Vagina (tissue), 2 donors: ENCODE data around the gene GPR87. TPM values are rescaled to one million over a fixed set of nuclear protein-coding genes. Genes with fewer than 3 reads are reported as not detected.

Source experiments
- DNase-seq, 2 donors: peaks; one replicate each; pipeline ENCODE4 v3.0.0-alpha.2; 2017; ENCODE audit errors: extremely low spot score in 2 of 2
- H3K27ac ChIP-seq: fragments of 200-600 bp; sonication (generic); one replicate; pipeline ENCODE4 v1.5.1; 2019
- H3K27me3 ChIP-seq: fragments of 200-600 bp; sonication (generic); one replicate; pipeline ENCODE4 v1.5.1; 2019
- H3K36me3 ChIP-seq, 2 donors: fragments of 200-600 bp; sonication (generic); one replicate each; pipeline ENCODE4 v1.5.1; 2017 to 2019
- H3K4me1 ChIP-seq: fragments of 200-600 bp; sonication (generic); one replicate; pipeline ENCODE4 v1.5.1; 2019
- H3K4me3 ChIP-seq, 2 donors: fragments of 200-600 bp; sonication (generic); 1 replicate in 1 of 2; 2 replicates in 1 of 2; pipeline ENCODE4 v1.5.1; 2016 to 2019
- H3K9me3 ChIP-seq: fragments of 200-600 bp; sonication (generic); one replicate; pipeline ENCODE4 v1.5.1; 2019
- POLR2A ChIP-seq, 2 donors: fragments of 450-650 bp; IDR thresholded peaks; one replicate each; pipeline ENCODE4 v1.6.1; 2017; ENCODE audit warnings: antibody characterized with exemption in 2 of 2, mild to moderate bottlenecking in 2 of 2, moderate library complexity in 2 of 2
- POLR2AphosphoS5 ChIP-seq, 2 donors: sonication (generic); formaldehyde crosslinking; IDR thresholded peaks; one replicate each; pipeline ENCODE4 v1.9.0; 2017; ENCODE audit warnings: antibody characterized with exemption in 2 of 2, mild to moderate bottlenecking in 2 of 2, low read depth in 1 of 2; ENCODE audit not compliant: insufficient read depth in 1 of 2
- intact Hi-C: fragments of 100-400 bp; cut with DNase I; formaldehyde crosslinking; loops from one replicate; pipeline ENCODE4 v1.15.1; 2023
- total RNA-seq: library from RNA; depleted of rRNA; stranded (reverse); fragments of >200 nt; gene quantifications from one replicate; pipeline ENCODE4 v1.2.3, GENCODE V29; 2016
- TF ChIP-seq, protein P1 (sequence below), 3 experiments: fragments of 450-650 bp in 2 of 3; fragments of 200-600 bp in 1 of 3; sonication (generic) in 1 of 3; IDR thresholded peaks; one replicate each; pipeline ENCODE4 v1.5.1; 2017 to 2019; ENCODE audit warnings: antibody characterized with exemption in 3 of 3, mild to moderate bottlenecking in 2 of 3, moderate library complexity in 2 of 3

Gene GPR87
- total RNA-seq, 1 donor from 2014 or later, result 12.3 TPM

DNA sequence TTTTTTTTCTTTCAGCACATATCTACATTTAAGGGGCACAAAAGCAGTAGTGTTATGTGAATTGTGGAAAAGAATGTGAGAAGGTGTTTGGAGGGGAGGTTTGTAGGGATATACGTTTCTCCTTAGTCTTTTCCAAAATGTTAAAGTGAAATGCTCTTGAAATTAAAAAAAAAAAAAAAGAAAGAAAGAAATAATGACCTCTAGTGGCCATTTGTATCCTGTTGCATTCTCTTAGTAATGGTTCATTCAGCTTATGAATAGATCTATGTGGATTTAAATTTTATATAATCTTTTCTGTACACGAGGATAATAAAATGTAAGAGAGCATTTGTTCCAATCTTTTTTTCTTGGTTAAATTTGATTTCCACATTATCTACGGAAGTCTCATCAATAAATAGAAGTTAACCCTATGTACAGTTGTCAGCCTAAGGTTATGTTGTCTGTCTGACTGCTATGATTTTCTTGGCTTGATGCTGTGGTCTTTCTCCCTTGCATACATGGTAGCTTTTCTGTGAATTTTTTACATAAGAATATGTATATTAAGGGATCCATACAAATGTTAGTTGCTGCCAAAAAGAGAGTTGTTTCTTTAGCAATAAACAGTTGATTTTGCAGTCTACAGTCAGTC, 11.1 kb upstream of the GPR87 start:
- no peaks in the 10 kb centered on the region for H3K9me3 ChIP-seq
- H3K36me3 ChIP-seq, result no peaks in the 10 kb centered on the region
- no peak overlapping the region for H3K27ac ChIP-seq
- H3K27me3 ChIP-seq, result no peaks in the 10 kb centered on the region
- intact Hi-C loops, result no loop called here
- peaks cover 16% of the 10 kb centered on the region for H3K4me1 ChIP-seq
- no peak overlapping the region for H3K4me3 ChIP-seq
- DNase-seq, result no peak
- TF ChIP-seq, protein P1, sequence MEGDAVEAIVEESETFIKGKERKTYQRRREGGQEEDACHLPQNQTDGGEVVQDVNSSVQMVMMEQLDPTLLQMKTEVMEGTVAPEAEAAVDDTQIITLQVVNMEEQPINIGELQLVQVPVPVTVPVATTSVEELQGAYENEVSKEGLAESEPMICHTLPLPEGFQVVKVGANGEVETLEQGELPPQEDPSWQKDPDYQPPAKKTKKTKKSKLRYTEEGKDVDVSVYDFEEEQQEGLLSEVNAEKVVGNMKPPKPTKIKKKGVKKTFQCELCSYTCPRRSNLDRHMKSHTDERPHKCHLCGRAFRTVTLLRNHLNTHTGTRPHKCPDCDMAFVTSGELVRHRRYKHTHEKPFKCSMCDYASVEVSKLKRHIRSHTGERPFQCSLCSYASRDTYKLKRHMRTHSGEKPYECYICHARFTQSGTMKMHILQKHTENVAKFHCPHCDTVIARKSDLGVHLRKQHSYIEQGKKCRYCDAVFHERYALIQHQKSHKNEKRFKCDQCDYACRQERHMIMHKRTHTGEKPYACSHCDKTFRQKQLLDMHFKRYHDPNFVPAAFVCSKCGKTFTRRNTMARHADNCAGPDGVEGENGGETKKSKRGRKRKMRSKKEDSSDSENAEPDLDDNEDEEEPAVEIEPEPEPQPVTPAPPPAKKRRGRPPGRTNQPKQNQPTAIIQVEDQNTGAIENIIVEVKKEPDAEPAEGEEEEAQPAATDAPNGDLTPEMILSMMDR (IDR thresholded peaks at IDR 0.05), result peak in 2 of 3 experiments; percentile 14 to 38
- no peak for TF ChIP-seq POLR2A (IDR thresholded peaks at IDR 0.05)

DNA sequence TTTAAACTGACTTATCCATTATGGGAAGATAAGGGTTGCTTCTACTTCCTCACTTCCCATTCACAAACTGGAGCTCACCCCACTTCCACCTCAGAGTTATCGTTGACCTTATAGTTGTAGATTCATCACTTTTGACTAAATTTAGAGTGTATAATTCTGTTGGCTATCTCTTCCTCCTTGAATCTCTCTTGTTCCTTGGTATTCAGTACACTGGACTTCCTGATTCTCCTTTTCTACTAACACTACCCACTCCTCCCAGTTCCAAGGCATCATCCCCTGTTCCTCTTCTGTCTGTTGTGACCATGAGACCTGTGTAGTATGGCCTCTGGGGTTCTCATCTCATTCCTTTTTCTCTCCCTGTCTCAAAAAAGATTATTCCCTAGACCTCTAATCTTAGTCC, 5.9 kb upstream of the GPR87 start:
- Histone ChIP-seq H3K4me1 (peaks cover 11% of the 10 kb centered on the region), H3K27ac (no peak overlapping the region), H3K36me3 (no peaks in the 10 kb centered on the region), H3K9me3 (no peaks in the 10 kb centered on the region), H3K4me3 (no peak overlapping the region), H3K27me3 (no peaks in the 10 kb centered on the region)
- no peak for DNase-seq
- intact Hi-C loops, result no loop called here
- TF ChIP-seq POLR2AphosphoS5 (IDR thresholded peaks at IDR 0.05; ENCODE audit: insufficient read depth in 1 of 2, low read depth in 1 of 2), result no peak
- TF ChIP-seq POLR2A (IDR thresholded peaks at IDR 0.05), result no peak
- TF ChIP-seq, protein P1 (IDR thresholded peaks at IDR 0.05), result no peak

DNA sequence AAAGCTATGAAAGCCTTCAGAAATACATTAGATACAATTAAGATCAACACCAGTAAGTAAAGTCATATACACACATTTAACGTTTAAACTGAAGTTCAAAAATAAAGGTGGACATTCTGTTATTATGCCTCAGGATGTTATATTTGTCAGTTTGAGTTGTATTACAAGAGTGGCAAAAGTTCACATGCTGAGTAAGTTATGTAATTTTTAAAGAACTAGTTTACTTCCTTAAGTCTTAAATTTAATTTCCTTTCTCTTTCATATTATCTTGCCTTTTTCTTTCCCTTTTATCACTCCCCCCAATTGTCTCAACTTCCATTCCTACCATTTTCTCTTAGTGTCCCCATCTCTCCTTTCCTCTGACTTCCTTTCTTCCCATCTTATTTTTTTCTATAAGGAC, 4.9 kb upstream of the GPR87 start:
- intact Hi-C loops, result no loop called here
- no peak for TF ChIP-seq POLR2A (IDR thresholded peaks at IDR 0.05)
- TF ChIP-seq POLR2AphosphoS5 (IDR thresholded peaks at IDR 0.05; ENCODE audit: insufficient read depth in 1 of 2, low read depth in 1 of 2), result no peak
- TF ChIP-seq, protein P1 (IDR thresholded peaks at IDR 0.05), result no peak
- no peaks in the 10 kb centered on the region for H3K27me3 ChIP-seq
- no peaks in the 10 kb centered on the region for H3K36me3 ChIP-seq
- no peaks in the 10 kb centered on the region for H3K9me3 ChIP-seq
- no peak overlapping the region for H3K4me3 ChIP-seq
- no peak for DNase-seq
- H3K4me1 ChIP-seq, result peaks cover 8% of the 10 kb centered on the region
- H3K27ac ChIP-seq, result no peak overlapping the region

DNA sequence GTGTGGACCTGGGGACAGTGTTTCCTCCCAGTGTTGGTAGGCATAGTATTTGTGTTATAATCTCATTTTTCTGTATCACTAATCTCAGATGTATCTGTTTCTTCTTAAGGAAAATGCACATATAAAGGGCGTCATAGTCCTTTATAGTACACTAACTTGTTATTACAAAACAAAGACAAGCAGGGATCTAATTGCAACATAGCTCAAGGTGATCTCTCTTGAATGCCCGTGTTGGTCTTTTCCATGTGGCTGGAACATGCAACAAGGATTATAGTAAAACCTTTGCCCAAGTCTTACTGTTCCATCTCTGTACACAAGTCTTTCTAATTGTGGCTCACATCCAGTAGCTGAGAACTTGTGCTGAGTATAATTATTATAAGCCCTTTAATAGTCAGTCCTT, 3.5 kb upstream of the GPR87 start:
- DNase-seq, result no peak
- H3K27me3 ChIP-seq, result no peaks in the 10 kb centered on the region
- peak overlapping the region; percentile 12 for H3K27ac ChIP-seq
- intact Hi-C loops, result no loop called here
- H3K36me3 ChIP-seq, result no peaks in the 10 kb centered on the region
- peaks cover 8% of the 10 kb centered on the region for H3K4me1 ChIP-seq
- H3K9me3 ChIP-seq, result no peaks in the 10 kb centered on the region
- peak in 1 of 2 donors; percentile 41 for TF ChIP-seq POLR2AphosphoS5 (IDR thresholded peaks at IDR 0.05; ENCODE audit: insufficient read depth in 1 of 2, low read depth in 1 of 2)
- TF ChIP-seq, protein P1 (IDR thresholded peaks at IDR 0.05), result no peak
- no peak overlapping the region for H3K4me3 ChIP-seq

DNA sequence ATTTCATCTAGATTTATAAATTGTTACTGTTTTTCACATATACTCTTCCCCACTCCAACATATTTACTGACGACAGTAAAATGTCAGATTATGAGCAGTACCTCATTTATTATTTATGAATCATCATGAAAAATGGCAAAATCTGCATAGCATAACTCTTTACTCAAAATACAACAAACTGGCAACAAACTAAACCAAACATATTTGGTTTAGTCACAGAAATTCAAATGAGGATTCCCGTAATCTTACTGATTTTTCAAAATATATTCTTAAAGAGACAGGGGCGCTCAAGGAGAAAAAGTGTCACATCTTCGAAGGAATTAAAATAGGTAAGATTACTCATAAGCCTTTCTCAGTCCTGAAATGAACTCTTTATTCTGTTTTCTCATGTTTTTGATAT, 3.0 kb upstream of the GPR87 start:
- TF ChIP-seq, protein P1 (IDR thresholded peaks at IDR 0.05), result no peak
- TF ChIP-seq POLR2AphosphoS5 (IDR thresholded peaks at IDR 0.05; ENCODE audit: insufficient read depth in 1 of 2, low read depth in 1 of 2) (no peak), POLR2A (IDR thresholded peaks at IDR 0.05) (no peak)
- Histone ChIP-seq H3K9me3 (no peaks in the 10 kb centered on the region), H3K4me1 (peaks cover 8% of the 10 kb centered on the region), H3K4me3 (no peak overlapping the region), H3K36me3 (no peaks in the 10 kb centered on the region), H3K27me3 (no peaks in the 10 kb centered on the region), H3K27ac (peak overlapping the region; percentile 12)
- intact Hi-C loops, result no loop called here
- no peak for DNase-seq
